Spinal cord (tissue), 10 donors: ENCODE results near the gene ZDHHC12. TPM values are rescaled to one million over a fixed set of nuclear protein-coding genes. Genes with fewer than 3 reads are reported as not detected.

Experiments used
- DNase-seq, 6 donors: peaks; one replicate each; pipeline versions ENCODE4 v3.0.0 to v3.0.0-alpha.2; 2013 to 2015; ENCODE audit warnings: low spot score in 6 of 6, low read depth in 4 of 6
- H3K27ac ChIP-seq: one replicate; pipeline ENCODE4 v1.5.1; 2013; ENCODE audit warnings: low read depth, low read length, control low read depth
- H3K27me3 ChIP-seq: one replicate; pipeline ENCODE4 v1.6.1; 2013; ENCODE audit warnings: low read length; ENCODE audit not compliant: control insufficient read depth, insufficient read depth
- H3K36me3 ChIP-seq: one replicate; pipeline ENCODE4 v1.6.1; 2013; ENCODE audit warnings: low read length; ENCODE audit not compliant: control insufficient read depth, insufficient read depth
- H3K4me1 ChIP-seq: one replicate; pipeline ENCODE4 v1.6.1; 2013; ENCODE audit warnings: low read length; ENCODE audit not compliant: control insufficient read depth, insufficient read depth
- H3K4me3 ChIP-seq: one replicate; pipeline ENCODE4 v1.5.1; 2013; ENCODE audit warnings: low read depth, low read length, control low read depth
- H3K9me3 ChIP-seq: one replicate; pipeline ENCODE4 v1.6.1; 2013; ENCODE audit warnings: low read length; ENCODE audit not compliant: control insufficient read depth, insufficient read depth
- WGBS: methylation state at CpG from one replicate; pipeline ENCODE4 v1.1.5; 2013; ENCODE audit warnings: missing lambda C conversion rate; ENCODE audit not compliant: insufficient coverage; 5-methylcytosine and 5-hydroxymethylcytosine counted together
- polyA plus RNA-seq, 2 donors: library from polyadenylated mRNA; unstranded; fragments of 120-200 nt; gene quantifications; one replicate each; pipeline ENCODE4 v1.2.1, GENCODE V29; 2013; ENCODE audit not compliant: insufficient read length in 2 of 2
- total RNA-seq, 2 donors: library from RNA; depleted of rRNA in 1 of 2; stranded (reverse); fragments of 120-200 nt in 1 of 2; fragments of >200 nt in 1 of 2; gene quantifications; one replicate each; pipeline versions ENCODE4 v1.2.3 to v1.2.4, GENCODE V29; 2013 to 2014
- donor health status: healthy.

ZDHHC12 gene
- total and polyA plus RNA-seq, 4 donors = 3.5 to 15.0 (median 11.9) TPM

DNA sequence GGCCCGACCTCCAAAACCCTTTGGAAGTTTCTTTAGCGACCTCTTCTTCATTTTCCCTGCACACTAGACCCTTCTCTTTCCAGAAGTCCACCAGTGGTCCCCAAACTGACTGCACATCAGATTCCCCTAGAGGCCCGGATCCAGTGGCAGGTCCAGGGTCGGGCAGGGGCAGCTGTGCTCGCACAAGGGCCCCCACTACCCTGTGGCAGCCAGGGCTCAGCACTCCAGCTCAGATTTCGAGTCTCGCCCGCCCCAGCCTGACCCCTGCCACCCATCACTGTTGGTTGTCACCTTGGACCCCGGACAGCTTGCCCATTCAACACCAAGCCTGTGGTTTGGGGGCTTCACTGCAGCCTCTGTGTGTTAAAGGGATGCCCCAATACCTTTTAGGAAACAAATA, 7.8 kb upstream of the ZDHHC12 start:
- H3K27ac ChIP-seq = no peak overlapping the region
- 89% methylated on average over 8 of the region's 9 CpGs for WGBS
- no peaks in the 10 kb centered on the region for H3K27me3 ChIP-seq
- no peaks in the 10 kb centered on the region for H3K9me3 ChIP-seq
- no peak for DNase-seq
- H3K36me3 ChIP-seq = peaks cover 63% of the 10 kb centered on the region
- H3K4me3 ChIP-seq = no peak overlapping the region
- peaks cover 27% of the 10 kb centered on the region for H3K4me1 ChIP-seq

DNA sequence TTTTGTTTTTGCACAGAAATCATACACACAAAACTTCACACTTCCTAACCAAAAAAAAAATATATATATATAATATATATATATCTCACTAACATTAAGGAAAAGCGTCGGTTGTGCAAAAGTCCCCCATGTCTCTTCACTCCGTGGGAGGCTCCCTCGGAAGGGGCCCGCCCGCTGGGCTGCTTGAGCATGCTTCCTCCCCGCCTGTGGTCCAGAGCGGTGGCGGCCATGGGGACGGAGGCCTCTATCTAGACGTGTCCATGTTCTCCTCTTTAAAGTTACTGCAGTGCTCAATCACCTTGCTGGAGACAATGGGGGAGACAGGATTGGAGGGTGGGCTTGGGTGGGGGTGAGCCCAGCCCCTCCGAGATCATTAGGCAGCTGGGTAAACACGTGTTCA, 7.2 kb upstream of the ZDHHC12 start:
- DNase-seq = no peak
- no peak overlapping the region for H3K4me3 ChIP-seq
- no peak overlapping the region for H3K27ac ChIP-seq
- peaks cover 27% of the 10 kb centered on the region for H3K4me1 ChIP-seq
- peaks cover 61% of the 10 kb centered on the region for H3K36me3 ChIP-seq
- WGBS = 83% methylated on average over 6 of the region's 13 CpGs
- no peaks in the 10 kb centered on the region for H3K9me3 ChIP-seq
- no peaks in the 10 kb centered on the region for H3K27me3 ChIP-seq

DNA sequence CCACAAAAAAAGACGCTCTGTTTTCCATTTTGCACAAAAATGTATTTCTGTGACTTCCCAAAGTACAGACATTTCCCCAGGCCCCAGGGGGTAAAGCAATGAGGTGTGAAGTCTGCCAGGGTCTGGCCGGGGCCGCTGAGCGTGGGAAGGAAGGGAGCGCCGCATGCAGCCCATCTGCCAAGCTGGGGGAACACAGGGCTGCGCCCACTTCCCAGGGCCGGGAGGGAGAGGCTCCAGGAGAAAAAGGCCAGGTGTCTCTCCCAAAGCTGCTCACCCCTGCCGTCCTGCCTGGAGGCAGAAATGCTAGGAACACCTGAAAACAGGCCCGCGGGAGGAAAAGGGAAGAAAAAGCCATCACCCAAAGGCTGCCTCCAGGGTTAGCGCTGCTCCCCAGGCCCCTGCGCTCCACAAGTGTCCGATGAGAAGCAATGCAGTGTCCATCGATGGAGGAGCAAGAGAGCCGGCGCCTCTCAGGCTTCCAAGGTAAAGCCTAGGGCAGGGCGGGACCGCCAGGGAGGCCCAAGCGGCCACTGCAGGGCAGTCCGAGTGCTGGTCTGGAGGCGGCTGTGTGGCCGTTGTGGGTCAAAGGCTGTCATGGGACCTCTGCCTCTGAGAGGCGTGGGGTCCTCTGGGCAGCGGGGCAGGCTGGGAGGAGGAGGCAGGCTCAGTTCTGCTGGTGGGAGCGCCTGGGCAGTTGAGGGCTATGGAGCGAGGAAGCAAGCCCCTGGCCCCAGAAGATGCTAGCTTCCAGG, 6.0 kb upstream of the ZDHHC12 start:
- no peaks in the 10 kb centered on the region for H3K9me3 ChIP-seq
- H3K27me3 ChIP-seq = no peaks in the 10 kb centered on the region
- peak in 1 of 6 donors; percentile 10 for DNase-seq
- WGBS = 85% methylated on average over 24 of the region's 27 CpGs
- H3K27ac ChIP-seq = no peak overlapping the region
- H3K4me1 ChIP-seq = peaks cover 21% of the 10 kb centered on the region
- H3K36me3 ChIP-seq = peaks cover 56% of the 10 kb centered on the region
- no peak overlapping the region for H3K4me3 ChIP-seq

DNA sequence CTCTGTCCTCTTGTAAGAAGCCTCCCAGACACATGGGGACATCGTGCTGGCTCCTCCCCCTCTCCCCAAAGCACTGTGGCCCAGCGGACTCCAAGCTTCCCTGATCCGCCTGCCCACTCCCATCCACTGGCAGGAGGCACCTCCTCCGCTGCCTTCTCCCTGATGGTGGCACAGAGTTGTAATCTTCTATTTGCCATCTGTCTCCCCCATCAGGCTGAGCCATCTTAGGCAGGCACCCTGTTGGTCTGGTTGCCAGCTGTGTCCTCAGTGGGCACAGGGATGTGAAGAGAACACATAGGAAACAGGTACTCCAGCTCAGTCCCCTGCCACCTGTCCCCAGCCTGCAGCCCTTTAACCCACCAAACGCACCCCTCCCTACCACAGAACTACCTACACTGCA, 5.4 kb upstream of the ZDHHC12 start:
- no peak overlapping the region for H3K4me3 ChIP-seq
- H3K9me3 ChIP-seq = no peaks in the 10 kb centered on the region
- no peaks in the 10 kb centered on the region for H3K27me3 ChIP-seq
- H3K36me3 ChIP-seq = peaks cover 49% of the 10 kb centered on the region
- DNase-seq = peak in 2 of 6 donors; percentile 22 to 50
- peaks cover 26% of the 10 kb centered on the region for H3K4me1 ChIP-seq
- whole genome bisulfite sequencing = 72% methylated on average over 5 of the region's 5 CpGs
- H3K27ac ChIP-seq = no peak overlapping the region

DNA sequence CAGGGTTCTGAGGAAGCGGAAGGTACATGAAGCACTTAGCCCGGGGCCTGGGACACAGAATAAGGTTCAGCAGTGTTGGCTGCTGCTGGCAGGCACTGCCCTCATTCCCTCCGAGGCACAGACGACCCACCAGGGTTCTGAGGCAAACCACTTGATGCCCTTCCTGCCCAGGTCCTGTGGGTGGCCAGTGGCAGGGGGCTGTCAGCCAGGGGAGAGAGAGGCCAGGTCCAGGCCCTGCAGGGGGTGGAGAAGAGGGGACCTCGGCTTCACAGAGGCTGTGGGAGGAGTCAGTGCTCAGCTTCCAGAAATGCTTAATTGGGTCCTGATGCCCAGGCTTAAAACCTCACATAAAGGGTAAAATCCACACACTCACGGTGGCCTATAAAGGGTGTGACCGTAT, 4.4 kb upstream of the ZDHHC12 start:
- H3K36me3 ChIP-seq = peaks cover 48% of the 10 kb centered on the region
- no peaks in the 10 kb centered on the region for H3K9me3 ChIP-seq
- no peak overlapping the region for H3K4me3 ChIP-seq
- no peak overlapping the region for H3K27ac ChIP-seq
- no peak for DNase-seq
- no peaks in the 10 kb centered on the region for H3K27me3 ChIP-seq
- WGBS = 63% methylated on average over 7 of the region's 7 CpGs
- H3K4me1 ChIP-seq = peaks cover 31% of the 10 kb centered on the region

DNA sequence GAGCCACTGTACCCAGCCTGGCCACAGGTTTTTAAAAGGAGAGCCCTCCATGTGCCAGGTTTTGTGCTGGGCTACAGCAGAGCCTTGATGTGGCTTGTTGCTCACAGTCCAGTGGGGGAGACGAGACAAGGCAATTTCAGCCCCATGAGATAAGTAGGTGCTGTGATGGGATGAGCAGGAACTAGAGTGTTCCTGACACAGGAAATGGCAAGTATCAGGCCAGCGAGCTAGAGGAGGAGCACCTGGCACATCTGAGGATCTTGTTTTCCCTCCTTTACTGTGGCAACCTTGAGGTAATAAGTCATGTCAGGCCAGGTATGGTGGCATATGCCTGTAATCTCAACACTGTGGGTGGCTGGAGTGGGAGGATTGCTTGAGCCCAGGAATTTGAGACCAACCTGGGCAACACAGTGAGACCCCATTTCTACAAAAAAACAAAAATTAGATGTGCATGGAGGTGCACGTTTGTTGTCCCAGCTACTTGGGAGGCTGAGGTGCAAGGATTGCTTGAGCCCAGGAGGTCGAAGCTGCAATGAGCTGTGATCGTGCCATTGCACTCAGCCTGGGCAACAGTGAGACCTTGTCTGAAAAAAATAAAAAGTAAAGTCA, 3.8 kb upstream of the ZDHHC12 start:
- DNase-seq = no peak
- Histone ChIP-seq H3K9me3 (no peaks in the 10 kb centered on the region), H3K4me1 (peaks cover 32% of the 10 kb centered on the region), H3K36me3 (peaks cover 44% of the 10 kb centered on the region), H3K27ac (no peak overlapping the region), H3K4me3 (no peak overlapping the region), H3K27me3 (no peaks in the 10 kb centered on the region)
- 93% methylated on average over 5 of the region's 5 CpGs for WGBS

DNA sequence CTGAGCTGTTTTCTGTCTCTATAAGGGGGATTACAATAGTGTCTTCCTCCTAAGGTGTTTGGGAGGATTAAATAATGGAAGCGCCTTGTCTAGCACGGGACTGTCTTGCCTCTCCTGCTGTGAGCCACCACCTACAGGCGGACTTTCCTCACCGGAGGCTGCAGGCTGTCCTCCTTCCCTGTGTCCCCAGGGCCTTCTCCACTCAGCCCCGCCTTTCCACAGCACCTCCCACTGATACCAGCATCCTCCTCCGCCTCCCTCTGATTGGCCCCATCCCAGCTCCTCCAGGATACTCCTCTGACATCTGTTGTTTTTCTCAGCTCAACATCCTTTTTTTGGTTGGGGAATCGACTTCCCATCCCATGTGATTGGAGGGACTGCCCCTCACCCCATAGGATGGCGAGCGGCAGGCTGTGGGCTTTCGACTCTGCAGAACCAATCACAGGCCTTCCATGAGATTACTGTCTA, 851 bp upstream of the ZDHHC12 start:
- WGBS = 21% methylated on average over 5 of the region's 10 CpGs
- peak overlapping the region; percentile 47 for H3K27ac ChIP-seq

DNA sequence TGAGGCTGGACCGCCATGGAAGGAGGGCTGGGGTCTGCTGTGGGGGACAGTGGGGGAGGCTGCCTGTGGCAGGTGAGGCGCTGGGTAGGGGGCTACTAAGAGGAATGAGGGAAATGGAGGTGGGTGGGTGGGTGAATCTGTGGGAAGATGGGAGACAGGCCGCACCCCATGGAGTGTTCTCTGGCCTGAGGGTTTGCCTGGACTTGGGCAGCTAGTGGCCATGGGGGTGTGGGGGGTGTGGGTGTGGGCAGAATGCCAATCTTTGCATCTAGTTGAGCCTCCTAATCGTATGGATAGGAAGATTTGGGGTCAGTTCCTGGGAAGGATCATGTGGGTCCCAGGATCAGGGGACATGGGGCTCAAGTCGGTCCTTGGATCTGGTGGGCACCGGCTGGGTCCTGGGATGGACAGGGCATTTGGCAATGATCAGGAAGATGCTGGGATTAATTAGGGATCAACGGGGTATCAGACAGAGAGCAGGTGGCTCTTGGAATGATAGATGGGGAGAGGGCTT, 518 bp downstream of the ZDHHC12 start:
- Histone ChIP-seq H3K9me3 (no peaks in the 10 kb centered on the region), H3K27me3 (no peaks in the 10 kb centered on the region), H3K27ac (peak overlapping the region; percentile 47), H3K4me3 (peak overlapping the region; percentile 64), H3K4me1 (peaks cover 20% of the 10 kb centered on the region), H3K36me3 (peaks cover 29% of the 10 kb centered on the region)
- DNase-seq = no peak
- 41% methylated on average over 7 of the region's 7 CpGs for WGBS

More for the DNA sequence above, 851 bp upstream of the ZDHHC12 start:
- peak overlapping the region; percentile 64 for H3K4me3 ChIP-seq
- peak in 2 of 6 donors; percentile 59 to 67 for DNase-seq
- peaks cover 29% of the 10 kb centered on the region for H3K4me1 ChIP-seq
- no peaks in the 10 kb centered on the region for H3K27me3 ChIP-seq
- H3K9me3 ChIP-seq = no peaks in the 10 kb centered on the region
- peaks cover 38% of the 10 kb centered on the region for H3K36me3 ChIP-seq

DNA sequence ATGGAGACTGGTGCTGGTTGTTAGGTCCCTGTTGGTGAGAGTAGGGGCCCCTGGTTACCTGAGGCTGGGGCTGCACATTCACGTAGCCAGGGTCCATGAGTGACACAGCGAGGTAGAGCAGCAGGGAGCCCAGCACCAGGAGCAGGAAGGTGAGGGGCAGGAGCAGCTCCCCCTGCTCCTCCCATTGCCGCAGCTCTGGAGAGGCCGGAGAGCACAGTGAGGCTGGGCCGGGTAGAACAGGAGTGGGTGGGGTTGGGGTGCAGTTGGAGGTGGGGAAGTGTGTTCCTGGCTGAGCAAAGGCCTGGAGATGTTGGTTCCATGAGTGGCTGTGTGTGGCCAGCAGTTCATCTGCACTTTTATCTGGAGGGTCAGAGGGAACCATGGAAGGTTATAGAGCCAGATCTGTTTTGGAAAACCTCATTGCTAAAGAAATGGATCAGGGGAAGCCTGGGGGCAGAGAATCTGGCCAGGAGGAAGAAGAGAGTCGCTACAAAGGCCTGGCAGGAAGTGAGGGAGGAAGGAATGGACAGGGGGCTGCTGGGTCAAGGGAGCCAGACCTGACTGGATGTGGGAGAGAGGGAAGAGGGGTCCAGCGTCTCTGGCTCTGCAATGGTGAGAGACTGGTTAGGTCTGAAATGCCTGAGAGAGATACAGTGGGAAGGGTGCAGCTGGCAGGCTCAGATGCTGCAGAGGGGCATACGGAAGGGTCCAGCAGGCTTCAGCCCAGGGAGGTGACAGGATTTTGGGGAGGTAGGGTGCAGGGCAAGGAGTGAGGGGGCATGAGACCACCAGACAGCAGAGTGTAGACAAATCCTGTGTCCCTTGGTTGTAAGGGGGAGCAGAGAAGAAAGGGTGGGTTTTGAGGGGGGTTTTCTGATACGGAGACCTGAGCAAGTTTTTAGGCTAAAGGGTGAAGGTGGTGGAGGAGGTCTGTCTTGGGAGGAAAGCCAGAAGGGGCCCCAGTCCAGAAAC, 1.3 kb downstream of the ZDHHC12 start:
- H3K36me3 ChIP-seq = peaks cover 23% of the 10 kb centered on the region
- DNase-seq = no peak
- no peaks in the 10 kb centered on the region for H3K9me3 ChIP-seq
- WGBS = 67% methylated on average over 9 of the region's 9 CpGs
- no peak overlapping the region for H3K27ac ChIP-seq
- H3K4me1 ChIP-seq = peaks cover 20% of the 10 kb centered on the region
- H3K27me3 ChIP-seq = no peaks in the 10 kb centered on the region
- H3K4me3 ChIP-seq = no peak overlapping the region
